GM18861 (cell line): ENCODE data around the gene SSR2.
"Not testable (repeated sequence)": the region's sequence is repeated elsewhere in the genome, so short reads cannot be mapped to it uniquely, and the experiment has no call there.

Source experiments
- ATAC-seq: cut with Tn5 transposase; IDR thresholded peaks from one replicate; pipeline ENCODE4 v1.9.1; 2021; ENCODE audit not compliant: unreplicated experiment

The SSR2 gene

DNA sequence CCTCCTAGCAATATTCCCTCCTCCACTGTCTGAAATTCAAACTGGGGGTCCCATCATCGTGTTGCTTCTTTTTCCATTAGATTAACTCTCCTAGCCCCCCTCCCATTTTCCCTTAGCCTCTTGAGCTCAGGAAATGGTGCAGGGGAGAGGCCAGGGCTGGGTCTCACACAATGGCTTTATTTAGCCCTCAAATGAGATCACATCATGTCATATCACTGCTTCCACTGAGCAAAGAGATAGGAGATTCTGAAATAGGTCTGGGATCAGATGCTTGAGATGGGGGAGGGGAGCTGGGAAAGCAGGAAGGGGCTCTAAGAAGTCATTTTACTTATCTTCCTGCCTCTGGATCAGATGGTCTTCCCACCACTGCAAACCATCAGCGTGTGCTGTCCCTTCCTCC, 24.6 kb downstream of the SSR2 start:
- ATAC-seq: no peak

DNA sequence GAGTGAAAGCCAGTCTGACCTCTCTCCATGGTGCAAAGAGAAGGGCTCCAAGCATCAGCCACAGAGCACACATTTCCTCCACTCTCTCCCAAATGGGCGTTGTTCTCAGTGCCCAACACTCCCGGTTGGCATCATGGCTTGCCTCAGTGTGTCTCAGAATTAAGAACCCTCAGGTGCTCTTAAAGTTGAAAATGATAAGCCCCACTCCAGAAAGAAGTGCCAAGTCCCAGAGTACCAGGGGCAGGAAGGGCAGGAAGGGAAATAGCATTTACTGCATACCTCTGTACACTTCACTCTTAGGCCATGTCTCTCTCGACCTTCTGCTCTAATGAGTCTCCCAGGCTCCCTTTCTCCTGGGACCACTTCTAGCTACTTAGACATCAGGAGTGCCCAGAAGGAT, 27.2 kb downstream of the SSR2 start:
- ATAC-seq: no peak

DNA sequence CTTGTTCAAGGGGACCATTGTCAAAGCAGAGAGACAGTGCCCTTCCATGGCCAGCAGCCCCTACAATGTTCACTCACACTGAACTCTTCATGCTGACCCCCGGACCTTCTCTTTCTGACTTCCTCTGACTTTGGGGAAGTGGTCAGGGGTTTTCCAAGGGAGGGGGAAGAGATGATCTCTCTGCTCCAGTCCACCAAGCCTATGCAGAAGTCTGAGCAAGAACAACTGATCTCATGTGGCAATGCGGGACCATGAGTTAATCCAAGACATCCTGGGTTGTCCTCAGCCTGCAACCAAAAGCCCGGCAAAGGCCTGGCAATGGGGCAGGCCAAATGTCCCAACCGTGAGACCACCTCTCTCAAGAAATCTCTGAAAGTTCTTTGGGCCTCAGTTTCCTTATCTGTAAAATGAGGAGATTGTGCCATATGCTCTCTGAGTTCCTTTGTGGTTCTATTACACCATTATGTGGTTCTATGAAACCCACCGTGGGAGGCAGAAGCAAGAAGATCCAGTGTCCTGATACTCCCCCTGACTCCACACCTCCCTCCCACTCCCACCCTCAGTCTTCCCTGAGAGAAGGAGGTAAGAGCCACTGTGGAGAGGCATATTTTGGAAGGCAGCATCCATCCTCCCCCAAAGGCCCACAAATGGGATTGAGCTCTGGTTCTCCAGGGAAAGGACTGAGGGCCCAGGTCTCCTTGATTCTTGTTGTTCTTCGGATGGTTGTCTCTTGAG, 30.6 kb downstream of the SSR2 start:
- ATAC-seq: no peak

DNA sequence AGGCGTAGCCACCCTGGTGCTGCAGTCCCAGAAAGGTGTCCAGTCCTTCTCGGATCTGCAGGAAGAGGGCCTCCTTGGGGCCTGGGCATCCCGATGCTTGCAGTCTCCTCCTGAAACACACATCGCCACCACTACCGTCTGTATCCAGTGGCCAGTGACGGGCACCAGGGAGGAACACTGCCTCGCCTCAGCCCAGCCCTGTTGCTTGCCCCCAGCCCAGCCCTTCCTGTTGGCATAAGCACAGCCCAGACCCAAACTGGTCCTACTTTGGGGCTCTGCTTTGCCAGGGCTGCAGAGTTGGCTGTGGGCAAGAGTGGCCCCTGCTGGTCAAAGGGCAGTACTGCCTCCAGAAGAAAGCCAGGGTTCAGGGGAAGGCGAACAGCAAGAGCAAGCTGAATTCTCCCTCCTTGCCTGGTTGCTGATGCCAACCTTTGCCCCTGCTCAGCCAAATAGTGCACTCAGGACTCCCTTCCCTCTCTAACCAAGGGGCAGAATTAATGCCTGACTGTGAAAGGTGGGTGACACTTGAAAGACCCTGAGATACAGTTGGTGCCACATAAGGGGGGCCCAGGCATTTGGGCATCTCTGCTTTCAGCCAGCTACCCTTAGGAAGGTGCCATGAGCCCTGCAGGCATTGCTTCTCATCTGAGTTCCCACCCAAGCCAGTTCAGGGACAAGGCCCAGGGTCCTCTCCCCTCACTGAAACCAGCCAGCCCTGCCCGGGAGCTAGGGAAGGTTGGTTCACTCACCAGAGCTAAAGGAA, 31.3 kb downstream of the SSR2 start:
- no peak for ATAC-seq

DNA sequence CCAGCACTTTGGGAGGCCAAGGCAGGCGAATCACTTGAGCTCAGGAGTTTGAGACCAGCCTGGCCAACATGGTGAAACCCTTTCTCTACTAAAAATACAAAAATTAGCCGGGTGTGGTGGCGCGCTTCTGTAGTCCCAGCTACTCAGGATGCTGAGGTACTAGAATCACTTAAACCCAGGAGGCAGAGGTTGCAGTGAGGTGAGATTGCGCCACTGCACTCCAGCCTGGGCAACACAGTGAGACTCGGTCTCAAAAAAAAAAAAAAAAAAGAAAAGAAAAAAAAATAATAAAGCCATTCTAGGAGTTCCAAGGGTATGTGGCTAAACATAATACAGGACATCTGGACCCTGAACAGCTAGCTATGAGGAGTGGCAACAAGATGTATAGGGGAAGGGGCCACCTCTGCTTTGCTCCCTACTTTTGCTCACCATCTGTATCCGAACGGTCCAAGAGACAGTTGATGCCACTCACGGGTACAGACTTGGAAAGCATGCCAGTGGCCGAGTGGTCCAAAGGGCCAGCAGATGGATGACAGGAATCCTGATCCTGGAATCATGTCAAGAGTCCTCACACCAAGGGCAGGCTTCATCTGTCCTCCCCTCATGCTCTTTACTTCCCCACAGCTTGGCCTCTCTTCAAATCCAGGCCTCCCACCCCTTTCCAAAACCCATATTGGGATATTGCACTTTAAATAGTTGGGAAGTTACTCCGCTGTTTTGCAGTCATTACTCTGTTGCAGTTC, 35.7 kb downstream of the SSR2 start:
- ATAC-seq: not testable (repeated sequence)

DNA sequence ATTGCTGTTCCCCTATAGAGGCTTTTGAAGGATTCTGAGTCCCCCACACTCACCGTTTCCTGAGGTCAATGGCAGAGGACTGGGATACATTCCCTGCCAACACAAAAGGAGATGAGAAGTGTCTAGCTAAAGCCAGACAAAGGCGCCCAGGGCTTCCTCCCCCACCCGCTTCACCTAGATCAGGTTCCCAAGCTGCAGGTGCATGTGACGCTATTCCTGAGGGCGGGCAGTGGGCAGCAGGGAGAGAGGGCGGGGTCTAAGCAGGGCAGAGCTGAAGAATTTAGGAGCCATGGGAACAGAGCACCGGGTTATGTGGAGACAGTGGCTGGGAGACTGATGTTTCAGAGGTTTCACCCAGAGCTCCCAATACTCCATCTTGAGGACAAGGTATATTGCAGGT, 36.4 kb downstream of the SSR2 start:
- ATAC-seq: no peak

DNA sequence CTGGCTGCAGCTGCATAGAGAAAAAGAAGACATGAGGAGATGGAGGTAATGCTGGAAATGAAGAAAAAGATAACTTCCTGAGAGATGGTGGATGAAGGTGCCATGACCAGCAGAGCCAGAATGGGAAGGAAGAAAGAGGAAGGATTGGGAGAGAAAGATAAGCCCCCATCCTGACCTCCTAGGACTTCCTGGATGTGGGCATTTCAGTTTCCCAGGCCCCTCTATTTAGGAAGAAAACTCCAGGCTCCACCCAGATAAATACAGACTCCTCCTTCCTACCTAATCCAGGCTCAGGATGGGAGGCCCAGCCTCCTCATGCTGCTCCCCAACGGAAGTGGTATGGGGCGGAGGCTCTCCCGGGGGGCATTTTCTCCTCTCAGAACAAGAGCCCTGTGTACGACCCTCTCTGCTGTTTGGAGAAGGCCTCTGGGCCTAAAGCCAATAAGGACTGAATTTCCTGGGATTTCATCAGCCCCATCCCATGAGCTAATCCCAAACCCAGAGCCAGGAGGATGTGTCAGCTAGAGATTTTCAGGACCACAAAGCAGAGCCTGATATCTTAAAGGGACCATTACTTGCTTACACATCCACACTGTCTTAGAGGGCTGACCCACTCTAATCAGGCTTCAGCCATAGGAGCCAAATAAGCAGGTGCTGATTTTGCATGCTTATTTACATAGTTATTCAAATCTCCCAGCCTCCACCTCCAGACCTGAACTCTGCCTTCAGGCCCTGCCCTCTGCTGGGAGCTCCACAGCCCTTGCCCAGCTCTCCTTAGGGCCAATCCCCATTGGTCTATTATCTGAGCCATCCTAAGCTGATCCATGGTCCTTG, 37.3 kb downstream of the SSR2 start:
- ATAC-seq: no peak

DNA sequence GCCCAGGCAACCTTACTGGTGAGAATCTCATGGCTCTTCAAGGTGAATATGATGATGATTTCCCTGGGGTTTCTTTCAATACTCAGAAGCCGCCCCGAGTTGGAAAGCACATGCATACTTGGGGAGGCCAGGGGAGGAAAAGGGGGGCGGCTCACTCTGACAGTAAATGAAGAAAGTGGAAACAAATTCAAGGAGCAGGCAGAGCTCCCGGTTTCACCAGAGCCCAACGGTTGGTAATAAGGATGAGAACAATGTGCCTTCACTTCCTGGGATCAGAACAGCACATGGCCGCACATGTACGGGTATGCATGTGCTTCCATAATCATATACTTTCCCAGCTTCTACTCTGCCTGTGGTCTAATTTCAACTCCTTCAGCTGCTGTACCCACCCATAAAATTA, 38.6 kb downstream of the SSR2 start:
- no peak for ATAC-seq

DNA sequence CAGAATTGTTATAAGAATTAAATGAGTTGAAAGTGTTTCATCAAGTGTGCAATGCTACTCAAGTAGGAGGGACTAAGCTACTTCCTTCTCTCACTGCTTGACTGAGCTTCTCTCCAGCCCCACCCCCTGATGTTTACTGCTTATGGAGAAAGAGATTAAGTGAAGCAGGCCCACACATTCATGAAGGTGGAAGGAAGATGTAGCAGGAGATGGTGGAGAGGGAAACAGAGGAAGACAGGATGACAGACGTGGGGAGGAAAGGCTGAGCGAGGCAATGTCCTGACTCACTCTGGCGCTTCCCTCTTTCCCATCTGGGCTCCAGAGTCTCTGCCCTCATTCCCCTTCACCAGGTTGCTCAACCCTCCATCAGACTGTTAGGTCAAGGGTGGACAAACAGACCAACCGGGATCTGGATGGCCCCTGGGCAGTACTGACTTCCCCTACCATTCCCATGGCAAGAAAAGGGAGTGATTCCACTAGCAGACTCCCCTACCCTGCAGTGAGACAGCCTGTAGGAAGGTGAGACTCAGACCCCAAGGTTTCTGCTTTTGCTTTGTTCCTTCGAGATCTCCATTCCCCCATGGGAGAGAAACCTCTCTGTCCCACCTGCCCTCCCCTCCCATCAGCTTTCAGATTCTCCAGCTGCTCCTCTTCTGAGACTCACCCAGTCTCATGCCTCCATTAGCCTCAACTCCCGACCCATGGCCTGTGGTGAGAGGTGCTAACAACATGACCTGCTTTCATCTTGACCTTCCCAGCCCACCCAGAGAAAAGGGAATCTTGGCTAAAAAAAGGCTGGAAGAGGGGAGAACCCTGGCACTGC, 39.3 kb downstream of the SSR2 start:
- no peak for ATAC-seq

DNA sequence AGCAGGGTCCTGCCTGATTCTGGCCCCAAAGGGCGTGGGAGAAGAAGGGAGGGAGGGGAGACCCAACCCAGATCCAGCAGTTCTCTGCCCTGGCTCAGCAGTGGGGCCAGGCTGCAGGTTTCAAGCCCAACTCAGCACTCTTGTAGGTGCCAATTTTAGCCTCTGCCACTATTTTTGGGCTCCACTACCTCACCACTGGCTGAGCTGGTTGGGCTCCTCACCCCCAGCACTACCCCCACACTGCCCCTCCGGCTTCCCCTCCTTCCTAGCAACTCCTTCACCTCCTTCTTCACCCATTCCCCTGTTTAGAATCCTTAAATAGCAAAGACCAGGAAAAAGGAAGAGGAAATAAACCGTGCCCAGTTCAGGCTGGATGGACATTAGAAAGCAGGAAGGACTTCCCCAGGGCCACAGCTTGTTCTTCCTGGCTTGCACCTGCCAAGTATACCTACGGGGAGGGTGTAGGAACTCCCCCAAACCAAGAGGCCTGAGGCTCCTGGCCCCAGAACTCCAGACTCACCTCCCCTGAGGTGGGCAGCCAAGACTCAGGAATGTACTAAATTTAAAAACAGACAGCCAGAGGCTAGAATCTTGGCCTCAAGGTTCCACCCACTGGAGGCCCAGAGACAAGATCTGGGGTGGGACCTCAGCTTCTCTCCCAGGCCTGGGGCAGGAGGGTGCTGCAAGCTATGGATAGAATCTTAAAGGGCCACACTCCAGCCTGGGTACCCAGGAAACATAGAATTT, 41.0 kb downstream of the SSR2 start:
- ATAC-seq: no peak

DNA sequence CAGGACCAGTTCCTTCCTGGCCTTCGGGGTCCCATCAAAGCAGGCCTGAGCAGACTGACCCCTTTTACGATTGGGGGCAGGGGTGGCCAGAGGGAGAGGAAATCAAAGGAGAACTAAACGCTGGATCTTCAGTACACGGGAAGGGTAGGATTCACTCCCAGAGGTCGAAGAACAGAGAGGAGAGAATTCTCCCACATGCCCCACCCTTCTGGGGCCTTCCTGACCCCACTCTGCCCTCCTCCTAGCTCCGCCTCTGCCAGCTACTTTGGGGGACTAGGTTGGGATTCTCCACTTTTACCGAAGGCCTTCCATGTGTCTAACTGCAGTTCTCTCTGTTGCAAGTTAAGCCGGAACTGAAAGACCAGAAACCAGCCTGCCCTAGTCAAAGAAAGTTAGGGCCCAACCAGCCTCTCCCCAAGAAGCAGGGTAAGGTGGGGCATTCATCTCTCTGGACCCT, 41.8 kb downstream of the SSR2 start:
- no peak for ATAC-seq

DNA sequence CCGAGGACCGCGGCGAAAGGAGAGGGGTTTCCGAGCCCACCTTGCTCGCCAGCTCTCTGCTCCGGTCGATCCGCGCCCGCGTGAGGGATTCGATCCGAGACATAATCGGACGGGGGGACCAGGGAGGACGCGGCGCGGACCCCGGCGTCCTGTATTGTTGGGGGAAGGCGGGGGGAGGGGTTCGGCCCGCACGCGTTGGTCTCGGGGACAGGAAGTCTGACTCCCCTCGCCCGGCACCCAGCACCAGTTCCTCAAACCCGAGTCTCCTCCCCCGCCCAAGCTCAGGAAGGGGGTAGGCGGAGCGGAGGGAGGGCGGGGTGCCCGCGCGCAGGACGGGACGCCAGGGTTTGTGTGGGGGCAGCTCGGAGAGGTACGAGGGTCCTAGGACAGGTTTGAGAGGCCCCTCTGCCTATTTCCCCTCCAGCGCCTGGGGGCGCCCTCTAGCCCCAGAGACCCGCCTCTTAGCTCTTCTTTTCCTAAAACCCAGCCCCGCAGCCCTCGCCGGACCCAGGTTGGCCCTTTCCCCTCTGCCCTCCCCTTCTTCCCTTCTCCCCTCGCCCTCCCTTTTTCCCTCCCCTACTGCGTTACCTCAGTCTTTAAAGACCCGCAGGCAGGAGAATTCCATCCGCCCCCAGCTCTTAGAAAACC, 42.3 kb downstream of the SSR2 start, which contains the start of gene ARHGEF2:
TSS of gene ARHGEF2 (minus strand) at position 223 of the 648 bp plus-strand sequence. CDS start at position 103, 120 bp downstream.
- ATAC-seq: peak; percentile 36

DNA sequence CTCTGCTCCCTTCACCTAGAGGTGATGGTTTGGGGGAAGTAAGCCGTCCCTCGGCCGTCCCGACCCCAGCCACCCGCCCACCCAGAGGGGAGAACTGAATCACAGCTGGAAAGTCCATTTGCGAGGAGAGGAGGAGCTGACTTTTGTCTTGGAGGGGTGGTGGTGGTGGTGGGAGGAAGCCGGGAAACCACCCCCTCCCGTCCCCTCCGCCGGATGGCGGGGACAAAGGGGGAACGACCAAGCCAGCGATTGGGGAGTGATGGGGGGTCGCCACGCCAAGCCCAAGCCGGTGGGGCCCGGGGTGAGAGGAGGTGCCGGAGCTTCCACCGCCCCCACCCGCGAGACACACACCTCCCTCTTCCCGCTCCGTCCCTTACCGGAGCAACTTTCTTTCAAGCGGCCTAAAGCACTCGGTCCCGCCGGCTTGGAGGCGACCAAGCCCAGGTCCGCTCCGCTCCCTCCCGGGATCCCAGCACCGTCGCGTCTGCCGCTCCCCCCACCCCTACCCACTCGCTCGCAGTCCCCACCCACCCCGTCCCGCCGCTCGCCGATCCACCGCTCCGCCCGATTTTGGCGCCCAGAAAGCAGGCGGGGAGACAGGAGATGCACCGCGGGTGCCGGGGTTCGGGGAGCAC, 42.9 kb downstream of the SSR2 start:
- no peak for ATAC-seq

DNA sequence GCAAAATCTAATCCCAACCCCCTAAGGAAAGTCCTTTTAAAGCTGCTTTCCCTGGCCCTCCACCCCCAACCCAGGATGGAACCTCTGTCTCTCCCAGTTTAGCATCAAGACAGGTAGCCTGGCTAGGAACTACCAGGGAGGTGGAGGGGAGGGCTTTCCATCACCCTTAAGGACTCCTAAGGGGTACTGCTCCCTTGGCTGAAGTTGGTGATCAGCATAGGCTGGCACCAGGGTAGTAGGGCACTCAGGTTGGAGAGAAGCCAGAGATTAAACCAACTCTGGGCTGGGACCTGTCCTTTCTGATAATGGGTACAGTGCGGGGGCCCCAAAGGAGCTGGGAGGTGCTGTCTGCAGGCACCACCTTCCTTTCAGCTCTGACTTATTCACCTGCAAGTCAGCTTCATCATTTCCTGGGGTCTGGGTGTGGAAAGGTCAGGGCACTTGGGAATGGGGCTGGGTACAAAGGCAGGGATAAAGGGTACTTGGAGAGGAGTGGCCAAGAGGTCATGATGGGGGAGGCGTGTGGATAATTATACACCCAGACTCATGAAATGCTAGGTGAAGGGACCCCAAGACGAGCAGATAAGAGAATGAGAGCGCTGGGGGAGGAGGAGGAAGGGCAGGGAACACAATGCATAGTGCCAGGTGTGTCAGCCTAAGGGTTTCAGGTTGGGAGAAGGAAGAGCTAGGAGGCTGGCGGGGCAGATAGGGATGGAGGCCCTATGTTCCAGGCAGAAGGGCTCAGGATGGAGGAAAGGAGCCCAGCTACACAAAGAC, 43.6 kb downstream of the SSR2 start:
- no peak for ATAC-seq

DNA sequence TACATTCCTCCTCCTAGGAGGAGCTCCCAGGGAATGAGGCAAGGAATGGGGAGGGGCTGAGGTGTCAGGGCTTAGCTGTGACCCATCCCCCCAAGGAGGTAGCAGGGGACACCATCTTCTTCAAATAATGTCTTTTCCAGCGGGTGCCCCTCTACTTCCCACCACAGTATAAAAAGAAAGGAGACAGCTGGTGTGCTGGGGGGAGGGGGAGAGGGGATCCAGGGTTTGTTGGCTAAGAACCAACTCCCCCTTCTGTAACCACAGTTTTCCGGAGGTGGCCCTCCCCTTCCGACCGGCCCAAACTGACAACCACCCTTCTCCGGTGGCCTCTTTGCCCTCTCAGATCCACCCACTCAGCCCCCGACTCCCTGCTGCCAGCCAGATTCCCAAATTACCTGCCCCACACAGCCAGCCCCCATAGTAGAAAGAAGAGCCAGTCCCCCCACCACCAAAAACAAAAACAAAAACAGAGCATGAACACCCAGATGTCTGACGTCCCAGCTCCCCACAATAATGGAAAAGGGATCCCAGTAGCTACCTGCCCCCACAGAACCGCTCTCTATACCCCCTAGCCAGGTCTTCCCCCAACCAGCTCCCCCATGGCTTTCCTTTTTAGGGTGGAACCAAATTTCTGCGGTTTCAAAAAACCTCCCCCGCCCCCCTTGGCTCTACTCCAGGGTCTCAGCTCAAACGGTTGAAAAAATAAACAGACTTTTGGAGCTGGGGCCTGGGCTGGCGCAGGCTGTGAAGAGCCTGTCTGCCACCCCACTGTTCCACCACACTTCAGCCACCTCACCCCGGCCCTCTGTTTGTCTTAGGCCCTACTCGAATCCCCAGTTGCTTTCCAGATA, 44.5 kb downstream of the SSR2 start:
- ATAC-seq: no peak

DNA sequence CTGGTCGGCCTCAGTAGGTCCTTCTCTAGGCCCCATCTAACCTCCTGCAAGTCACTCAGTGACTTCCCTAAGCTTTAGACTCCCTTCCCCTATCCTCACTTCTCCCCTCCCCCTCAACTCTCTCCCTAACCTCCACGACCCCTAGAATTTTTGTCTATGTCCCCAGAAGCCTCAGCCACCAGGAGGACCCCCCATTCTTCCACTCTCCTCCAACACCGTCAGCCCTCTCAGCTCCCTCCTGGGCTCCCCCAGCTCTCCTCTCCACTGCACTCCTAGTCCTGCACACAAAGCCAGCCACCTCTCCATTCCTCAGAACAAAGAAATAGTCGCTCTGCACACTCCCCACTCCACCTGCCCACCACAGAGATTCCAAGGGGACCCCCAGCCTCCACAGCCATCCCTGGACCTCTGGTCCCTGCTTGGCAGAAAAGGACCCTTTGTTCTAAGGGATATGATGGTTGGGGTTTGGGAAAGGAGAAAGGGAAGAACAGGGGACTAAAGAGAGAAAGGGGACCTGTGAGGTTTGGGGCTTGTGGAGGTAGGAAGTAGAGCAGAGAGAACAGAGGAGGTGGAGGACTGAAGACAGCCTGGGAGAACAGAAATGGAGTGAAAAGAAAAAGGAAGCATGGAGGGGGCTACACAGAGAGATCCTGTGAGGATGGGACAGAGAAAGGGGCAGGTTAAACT, 45.2 kb downstream of the SSR2 start:
- no peak for ATAC-seq
